Hepatocyte (in vitro differentiated cells): ENCODE results near the gene UBE3C.

Source experiments
- CTCF ChIP-seq: fragments of 200-600 bp; sonication (generic); IDR thresholded peaks from 2 replicates; pipeline ENCODE4 v1.5.1; 2016; ENCODE audit warnings: antibody characterized with exemption, mild to moderate bottlenecking; ENCODE audit not compliant: poor library complexity
- EZH2 ChIP-seq: fragments of 200-600 bp; sonication (generic); IDR thresholded peaks from 2 replicates; pipeline ENCODE4 v1.6.1; 2016; ENCODE audit warnings: antibody characterized with exemption, mild to moderate bottlenecking, borderline replicate concordance

GRCh38 chr7:157122800-157123495, 15.8 kb upstream of the UBE3C start:
- no peak for TF ChIP-seq CTCF
- TF ChIP-seq EZH2: no peak
